Measurements from ENCODE around the gene HS3ST6.

DNA sequence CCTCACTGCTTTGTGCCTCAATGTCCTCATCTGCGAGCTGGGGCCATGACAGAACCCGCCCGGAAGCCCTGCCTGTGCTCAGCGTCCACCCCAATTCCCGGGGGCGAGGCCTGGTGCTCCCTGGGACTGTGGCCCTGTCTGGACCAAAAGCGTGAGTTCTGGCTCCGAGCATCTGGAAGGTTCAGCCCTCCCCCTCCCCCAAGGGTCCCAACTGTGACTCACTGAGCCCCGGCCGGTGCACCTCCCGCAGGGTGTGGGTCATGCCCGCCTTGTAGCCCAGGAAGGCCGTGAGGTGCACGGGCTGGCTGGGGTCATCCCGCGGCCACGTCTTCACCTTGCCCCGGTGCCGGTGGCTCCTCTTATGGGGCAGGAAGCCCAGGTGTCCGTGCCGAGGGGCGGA is 35.5 kb upstream of the HS3ST6 start:
- no peak for TF ChIP-seq TAF1 (IDR thresholded peaks at IDR 0.05; ENCODE audit: borderline replicate concordance, low read depth, low read length)
- TF ChIP-seq POLR2AphosphoS5 (IDR thresholded peaks at IDR 0.05; ENCODE audit: low read depth, low read length) = no peak

Measured in GM12892 (cell line).